Loucy (cell line): ENCODE data around the gene FXYD6.

Experiments
- H2AFZ ChIP-seq: fragments of 200-600 bp; sonication (generic); 2 replicates; pipeline ENCODE4 v1.6.0; 2016; ENCODE audit warnings: antibody characterized with exemption, mild to moderate bottlenecking, low read length, moderate library complexity
- H3F3A ChIP-seq: fragments of 200-600 bp; 2 replicates; pipeline ENCODE4 v1.6.0; 2016; ENCODE audit warnings: antibody characterized with exemption, low read depth, mild to moderate bottlenecking
- H3K27me3 ChIP-seq: fragments of 200-600 bp; sonication (generic); 2 replicates; pipeline ENCODE4 v1.6.1; 2014; ENCODE audit warnings: low read length, mild to moderate bottlenecking; ENCODE audit not compliant: insufficient read depth, poor library complexity, severe bottlenecking
- H3K36me3 ChIP-seq: fragments of 200-600 bp; sonication (generic); 2 replicates; pipeline ENCODE4 v1.6.1; 2016; ENCODE audit warnings: low read length; ENCODE audit not compliant: insufficient read depth
- H3K4me1 ChIP-seq: fragments of 200-600 bp; sonication (generic); 2 replicates; pipeline ENCODE4 v1.5.1; 2014; ENCODE audit warnings: low read length, mild to moderate bottlenecking; ENCODE audit not compliant: insufficient read depth, poor library complexity, severe bottlenecking
- H3K4me2 ChIP-seq: fragments of 200-600 bp; sonication (generic); 2 replicates; pipeline ENCODE4 v1.6.0; 2014; ENCODE audit warnings: antibody characterized with exemption, low read length, low read depth, mild to moderate bottlenecking; ENCODE audit not compliant: poor library complexity, severe bottlenecking
- H3K4me3 ChIP-seq: fragments of 200-600 bp; sonication (generic); 2 replicates; pipeline ENCODE4 v1.5.1; 2014; ENCODE audit warnings: low read length, mild to moderate bottlenecking, mixed read lengths; ENCODE audit not compliant: poor library complexity, severe bottlenecking
- H3K79me2 ChIP-seq: fragments of 200-600 bp; sonication (generic); 2 replicates; pipeline ENCODE4 v1.6.1; 2014; ENCODE audit warnings: low read length; ENCODE audit not compliant: insufficient read depth
- H3K9ac ChIP-seq: fragments of 200-600 bp; sonication (generic); 2 replicates; pipeline ENCODE4 v1.6.0; 2014; ENCODE audit warnings: mild to moderate bottlenecking, low read depth, low read length, moderate library complexity; ENCODE audit not compliant: poor library complexity, severe bottlenecking
- H3K9me2 ChIP-seq: fragments of 200-600 bp; sonication (generic); replicated peaks from 2 replicates; pipeline ENCODE4 v1.6.1; 2016; ENCODE audit warnings: low read depth, low read length, mixed read lengths
- H3K9me3 ChIP-seq: fragments of 200-600 bp; sonication (generic); 2 replicates; pipeline ENCODE4 v1.6.1; 2014; ENCODE audit warnings: mild to moderate bottlenecking, antibody characterized with exemption, low read length, low read depth; ENCODE audit not compliant: insufficient read depth
- H4K20me1 ChIP-seq: fragments of 200-600 bp; sonication (generic); 2 replicates; pipeline ENCODE4 v1.6.0; 2014; ENCODE audit warnings: antibody characterized with exemption, low read length, mild to moderate bottlenecking; ENCODE audit not compliant: insufficient read depth, poor library complexity, severe bottlenecking
- CTCF ChIP-seq: fragments of 200-600 bp; sonication (generic); conservative IDR thresholded peaks from 2 replicates; pipeline ENCODE4 v1.5.1; 2014; ENCODE audit warnings: mild to moderate bottlenecking, antibody characterized with exemption, low read length
- EZH2phosphoT487 ChIP-seq: fragments of 200-600 bp; IDR thresholded peaks from 2 replicates; pipeline ENCODE4 v1.6.1; 2018; ENCODE audit warnings: antibody characterized with exemption, mild to moderate bottlenecking, moderate library complexity, borderline replicate concordance

Gene FXYD6

GRCh38 chr11:117907276-117908108, 31.0 kb upstream of the FXYD6 start:
- Histone ChIP-seq H3K36me3 (no peaks in the 10 kb centered on the region), H3K9me2 (no peaks in the 10 kb centered on the region), H3K9ac (peak overlapping the region; percentile 78), H3F3A (no peaks in the 10 kb centered on the region), H4K20me1 (no peaks in the 10 kb centered on the region), H3K4me2 (peak overlapping the region; percentile 82), H3K9me3 (no peaks in the 10 kb centered on the region), H3K4me3 (peak overlapping the region; percentile 73), H3K79me2 (peaks cover 15% of the 10 kb centered on the region; the same call in 1 of the 2 replicates), H3K27me3 (no peaks in the 10 kb centered on the region), H3K4me1 (peaks cover 34% of the 10 kb centered on the region), H2AFZ (no peak overlapping the region)
- TF ChIP-seq EZH2phosphoT487, result no peak
- TF ChIP-seq CTCF, result no peak

- no peaks in the 10 kb centered on the region for H3K9me2 ChIP-seq
- TF ChIP-seq CTCF, result no peak
- TF ChIP-seq EZH2phosphoT487, result no peak
- peaks cover 26% of the 10 kb centered on the region for H3K4me1 ChIP-seq
- peak overlapping the region; percentile 82 for H3K4me2 ChIP-seq
- H3F3A ChIP-seq, result no peaks in the 10 kb centered on the region
- H3K36me3 ChIP-seq, result no peaks in the 10 kb centered on the region
- peaks cover 15% of the 10 kb centered on the region; the same call in 1 of the 2 replicates for H3K79me2 ChIP-seq
- H2AFZ ChIP-seq, result no peak overlapping the region
- H3K9ac ChIP-seq, result no peak overlapping the region
- H3K9me3 ChIP-seq, result no peaks in the 10 kb centered on the region
- H4K20me1 ChIP-seq, result no peaks in the 10 kb centered on the region
- H3K27me3 ChIP-seq, result no peaks in the 10 kb centered on the region
- H3K4me3 ChIP-seq, result no peak overlapping the region
Observed at GRCh38 chr11:117906710-117907109, 30.3 kb upstream of the FXYD6 start.

- TF ChIP-seq EZH2phosphoT487, result no peak
- TF ChIP-seq CTCF, result no peak
- Histone ChIP-seq H3K9me2 (no peaks in the 10 kb centered on the region), H3K4me3 (no peak overlapping the region), H3K9ac (no peak overlapping the region), H3F3A (no peaks in the 10 kb centered on the region), H3K4me1 (peaks cover 24% of the 10 kb centered on the region), H2AFZ (no peak overlapping the region), H3K79me2 (peaks cover 15% of the 10 kb centered on the region; the same call in 1 of the 2 replicates), H3K4me2 (no peak overlapping the region), H3K27me3 (no peaks in the 10 kb centered on the region), H4K20me1 (no peaks in the 10 kb centered on the region), H3K36me3 (no peaks in the 10 kb centered on the region), H3K9me3 (no peaks in the 10 kb centered on the region)
Observed at GRCh38 chr11:117906126-117906525, 29.7 kb upstream of the FXYD6 start.
